A549 treated with ZK216348 at 1 μM for 4 hours (cell line): ENCODE data around the gene FAM227A. TPM values are rescaled to one million over a fixed set of nuclear protein-coding genes. Genes with fewer than 3 reads are reported as not detected.

ENCODE experiments used
- total RNA-seq: library from RNA; stranded (reverse); fragments of 200-300 nt; extraction: Qiagen RNA extraction; gene quantifications from 5 replicates; pipeline ENCODE4 v1.2.3, GENCODE V29; 2022; ENCODE audit warnings: low read depth

Gene FAM227A
- 0.68 to 1.1 TPM (median 0.95 TPM) in 5 replicates for total RNA-seq

DNA sequence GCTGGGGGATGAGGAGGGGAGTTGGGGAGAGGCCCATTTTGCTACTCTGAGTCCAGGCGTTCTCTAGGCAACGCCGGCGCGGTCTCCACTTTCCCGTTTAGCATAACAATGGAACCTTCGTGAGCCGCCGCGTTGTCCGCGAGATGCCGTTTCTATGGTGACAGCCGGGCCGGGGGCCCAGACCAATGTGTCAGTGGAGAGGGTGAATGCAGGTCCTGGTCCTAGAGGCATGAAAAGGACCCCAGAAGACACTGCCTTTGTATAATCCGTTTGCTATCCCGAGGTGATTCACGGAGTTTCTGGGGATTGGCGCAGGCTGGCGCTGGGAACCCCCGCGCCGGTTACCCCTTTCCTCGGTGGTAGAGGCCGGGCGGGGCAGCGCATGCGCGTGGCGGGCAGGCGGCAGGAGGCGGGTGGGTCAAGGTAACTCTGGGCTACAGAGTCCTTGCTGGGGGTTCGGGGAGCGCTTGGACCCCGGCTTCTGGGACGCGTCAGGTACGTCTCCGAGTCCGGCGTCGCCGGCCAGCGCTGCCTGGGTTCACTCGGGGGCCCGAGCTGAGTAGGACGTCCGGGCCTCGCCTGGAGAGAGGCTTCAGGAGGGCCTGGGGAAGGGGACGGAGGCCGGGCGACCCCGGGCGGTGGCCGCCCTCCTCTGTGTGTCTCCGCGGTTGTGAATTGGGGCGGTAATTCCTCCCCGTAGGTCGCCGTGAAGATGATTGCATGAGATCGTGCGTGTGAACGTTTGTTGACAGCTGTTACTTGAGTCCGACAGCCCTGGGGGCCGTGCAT is at the start of gene FAM227A, which contains the start of gene CBY1:
TSS of gene FAM227A (minus strand) at position 137 of the 789 bp plus-strand sequence. CDS start 6,224 bp downstream, outside the sequence.
TSS of gene CBY1 (plus strand) at position 383 of the 789 bp plus-strand sequence. CDS start 11,417 bp downstream, outside the sequence.

DNA sequence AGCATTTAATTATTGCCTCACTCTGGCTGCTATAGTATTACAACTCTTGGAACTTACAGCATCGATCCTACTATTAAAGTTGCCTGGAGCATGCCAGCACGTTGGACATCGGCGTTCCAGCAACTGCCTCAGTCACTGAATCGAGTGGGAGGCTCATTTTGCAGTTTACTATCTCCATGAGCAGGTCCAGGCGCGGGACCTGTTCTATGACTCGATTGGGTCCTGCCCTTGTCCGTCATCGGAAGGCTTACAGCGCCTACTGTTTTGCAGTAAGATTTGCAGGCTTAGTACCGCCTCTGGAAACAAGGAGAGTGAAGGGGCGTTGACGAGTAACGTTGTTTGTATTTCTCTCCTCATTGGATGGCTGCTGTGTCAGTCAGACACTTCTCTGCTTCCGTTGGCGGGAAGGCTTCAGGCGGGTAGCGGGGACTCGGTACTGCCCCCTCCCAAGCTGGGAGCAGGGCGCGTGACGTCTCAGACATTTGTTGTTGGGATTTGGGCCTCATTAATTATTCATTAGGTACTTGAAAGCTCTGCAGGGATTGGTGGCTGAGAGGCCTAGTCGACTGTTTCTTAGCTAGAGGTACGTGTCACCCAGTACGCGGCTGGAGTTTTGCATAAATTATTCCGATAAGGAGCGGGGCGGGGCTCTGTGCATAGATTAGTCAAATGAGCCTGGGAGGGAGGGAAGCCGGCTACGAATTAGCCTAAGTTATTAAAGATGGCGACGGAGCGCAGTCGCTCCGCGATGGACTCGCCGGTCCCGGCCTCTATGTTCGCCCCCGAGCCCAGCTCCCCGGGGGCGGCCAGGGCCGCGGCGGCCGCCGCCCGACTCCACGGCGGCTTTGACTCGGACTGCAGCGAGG is 49.3 kb upstream of the FAM227A start, which contains the start of gene GTPBP1:
TSS of gene GTPBP1 (plus strand) at position 710 of the 866 bp plus-strand sequence. CDS start at position 722, 12 bp downstream.

GRCh38 chr22:38700789-38701628 is 44.8 kb upstream of the FAM227A start, which contains the start of gene JOSD1:
JOSD1 (minus strand) TSS chr22:38700943; CDS start chr22:38699987, 956 bp downstream.

DNA sequence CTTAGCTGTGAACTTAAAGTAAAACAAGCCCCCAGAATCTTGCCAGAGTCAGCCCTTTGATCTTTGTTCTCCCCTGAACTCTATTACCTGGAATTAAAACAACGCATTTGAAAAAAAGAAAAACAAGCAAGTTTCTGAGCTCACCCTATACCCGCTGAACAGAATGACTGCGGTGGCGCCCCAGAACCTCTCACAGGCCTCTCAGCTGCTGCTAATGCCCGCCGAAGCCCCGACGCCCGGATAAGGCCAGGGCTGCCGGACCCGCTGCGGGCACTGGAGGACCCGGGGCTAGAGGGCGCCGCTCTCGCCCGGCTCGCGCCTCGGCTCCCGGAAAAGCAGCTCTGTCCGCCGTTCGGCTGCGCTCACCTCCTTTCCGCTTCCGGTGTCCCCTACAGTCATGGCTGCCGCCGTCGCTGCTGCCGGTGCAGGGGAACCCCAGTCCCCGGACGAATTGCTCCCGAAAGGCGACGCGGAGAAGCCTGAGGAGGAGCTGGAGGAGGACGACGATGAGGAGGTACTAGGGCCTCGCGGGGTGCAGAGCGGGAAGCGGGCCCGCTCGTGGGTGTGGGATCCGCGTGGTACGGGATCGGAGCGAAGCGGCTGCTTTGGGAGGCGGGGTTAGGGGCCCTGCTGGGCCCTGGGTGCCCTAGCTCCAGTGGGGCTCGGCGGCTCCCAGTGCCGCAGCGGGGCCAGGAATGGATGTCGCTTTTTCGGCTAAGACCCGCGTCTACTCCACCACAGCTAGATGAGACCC is 25.6 kb upstream of the FAM227A start, which contains the start of gene TOMM22:
TSS of gene TOMM22 (plus strand) at position 376 of the 754 bp plus-strand sequence. CDS start at position 398, 22 bp downstream.

GRCh38 chr22:38569972-38570778 is 86.0 kb downstream of the FAM227A start, which contains the start of gene DMC1:
DMC1 (minus strand) TSS chr22:38570183; CDS start chr22:38568256, 1,927 bp downstream.

Other genes with a start within 250 kb of the FAM227A start
- 0.11 to 0.24 TPM (median 0.19 TPM) in 5 replicates for gene KCNJ4, start 201.2 kb downstream of the FAM227A start, total RNA-seq
- 15.5 to 23.2 TPM (median 18.7 TPM) in 5 replicates for gene KDELR3, start 188.3 kb downstream of the FAM227A start, total RNA-seq
- 86.7 to 106 TPM (median 94.2 TPM) in 5 replicates for gene DDX17, start 150.1 kb downstream of the FAM227A start, total RNA-seq
- gene DMC1, start 86.2 kb downstream of the FAM227A start, total RNA-seq, result 2.4 to 5.4 TPM (median 3.3 TPM) in 5 replicates
- gene CBY1, start 246 bp upstream of the FAM227A start, total RNA-seq, result 13.4 to 16.4 TPM (median 15.6 TPM) in 5 replicates
- 70.3 to 83.6 TPM (median 73.2 TPM) in 5 replicates for gene TOMM22, start 25.6 kb upstream of the FAM227A start, total RNA-seq
- 27.4 to 34.4 TPM (median 32.0 TPM) in 5 replicates for gene JOSD1, start 44.6 kb upstream of the FAM227A start, total RNA-seq
- gene GTPBP1, start 49.6 kb upstream of the FAM227A start, total RNA-seq, result 5.4 to 11.2 TPM (median 10.0 TPM) in 5 replicates
- 17.8 to 40.7 TPM (median 36.7 TPM) in 5 replicates for gene SUN2, start 99.6 kb upstream of the FAM227A start, total RNA-seq
- 7.4 to 11.9 TPM (median 11.4 TPM) in 5 replicates for gene DNAL4, start 137.8 kb upstream of the FAM227A start, total RNA-seq
- gene NPTXR, start 187.6 kb upstream of the FAM227A start, total RNA-seq, result 8.3 to 15.1 TPM (median 11.2 TPM) in 5 replicates
- 20.3 to 34.4 TPM (median 30.8 TPM) in 5 replicates for gene CBX6, start 215.8 kb upstream of the FAM227A start, total RNA-seq